GM10847 (cell line): ENCODE results near the gene PIAS2.

Experiments used
- POLR2A ChIP-seq: IDR thresholded peaks from 2 replicates; pipeline ENCODE4 v1.6.1; 2011; ENCODE audit not compliant: insufficient read length; ENCODE audit errors: extremely low read depth

PIAS2 gene

GRCh38 chr18:46859855-46860254 is 57.5 kb downstream of the PIAS2 start:
- no peak for TF ChIP-seq POLR2A

DNA sequence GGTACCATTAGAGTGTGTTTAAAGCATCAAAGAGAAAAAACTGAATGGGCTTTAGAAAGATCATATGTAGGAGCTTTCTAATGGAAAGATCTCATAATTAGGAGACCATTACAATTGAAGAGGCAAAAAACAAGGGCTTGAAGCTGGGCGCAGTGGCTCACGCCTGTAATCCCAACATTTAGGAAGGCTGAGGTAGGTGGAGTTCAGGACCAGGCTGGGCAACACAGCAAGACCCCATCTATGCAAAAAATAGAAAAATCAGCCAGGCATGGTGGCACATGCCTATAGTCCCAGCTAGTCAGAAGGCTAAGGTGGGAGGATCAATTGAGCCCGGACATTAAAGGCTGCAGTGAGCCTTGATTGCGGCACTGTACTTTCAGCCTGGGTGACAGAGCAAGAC is 59.0 kb downstream of the PIAS2 start:
- TF ChIP-seq POLR2A: no peak

- TF ChIP-seq POLR2A: no peak
These were observed 60.3 kb downstream of the PIAS2 start for GRCh38 chr18:46856973-46857372.

- no peak for TF ChIP-seq POLR2A
These were observed 68.3 kb downstream of the PIAS2 start for GRCh38 chr18:46849007-46849406.

- no peak for TF ChIP-seq POLR2A
These were observed 73.9 kb downstream of the PIAS2 start for GRCh38 chr18:46843372-46843771.

- TF ChIP-seq POLR2A: no peak
These were observed 74.7 kb downstream of the PIAS2 start for GRCh38 chr18:46842583-46842982.

GRCh38 chr18:46833899-46834298 is 83.4 kb downstream of the PIAS2 start:
- no peak for TF ChIP-seq POLR2A

DNA sequence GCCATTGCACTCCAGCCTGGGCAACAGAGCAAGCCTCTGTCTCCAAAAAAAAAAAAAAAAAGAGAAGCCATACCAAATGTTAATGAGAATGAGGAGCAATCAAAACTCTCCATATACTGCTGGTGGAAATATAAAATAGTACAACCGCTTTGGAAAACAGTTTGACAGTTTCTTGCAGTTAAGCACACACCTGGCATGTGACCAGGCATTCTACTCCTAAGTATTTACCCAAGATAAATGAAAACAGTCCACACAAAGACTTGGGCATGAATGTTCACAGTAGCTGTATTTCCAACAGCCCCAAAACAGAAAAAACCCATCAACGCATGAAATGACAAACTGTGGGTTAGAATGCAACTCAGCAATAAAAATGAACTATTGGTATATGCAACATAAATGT is 84.5 kb downstream of the PIAS2 start:
- TF ChIP-seq POLR2A: no peak

DNA sequence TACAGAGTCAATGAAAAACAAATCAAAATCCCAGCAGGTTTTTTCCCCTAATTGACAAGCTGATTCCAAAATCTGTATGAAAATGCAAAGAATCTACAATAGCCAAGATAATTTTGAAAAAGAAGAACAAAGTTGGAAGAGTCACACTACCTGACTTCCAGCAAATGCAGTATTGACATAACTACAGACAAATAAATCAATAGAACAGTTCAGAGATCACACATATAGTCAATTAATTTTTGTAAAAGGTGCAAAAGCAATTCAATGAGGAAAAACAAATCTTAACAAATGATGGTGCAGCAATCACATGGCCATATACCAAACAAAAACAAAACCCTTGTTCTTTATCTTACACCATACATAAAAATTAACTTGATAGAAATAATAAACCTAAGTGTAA is 85.9 kb downstream of the PIAS2 start:
- TF ChIP-seq POLR2A: no peak

- TF ChIP-seq POLR2A: no peak
These were observed 86.7 kb downstream of the PIAS2 start for GRCh38 chr18:46830633-46831032.

DNA sequence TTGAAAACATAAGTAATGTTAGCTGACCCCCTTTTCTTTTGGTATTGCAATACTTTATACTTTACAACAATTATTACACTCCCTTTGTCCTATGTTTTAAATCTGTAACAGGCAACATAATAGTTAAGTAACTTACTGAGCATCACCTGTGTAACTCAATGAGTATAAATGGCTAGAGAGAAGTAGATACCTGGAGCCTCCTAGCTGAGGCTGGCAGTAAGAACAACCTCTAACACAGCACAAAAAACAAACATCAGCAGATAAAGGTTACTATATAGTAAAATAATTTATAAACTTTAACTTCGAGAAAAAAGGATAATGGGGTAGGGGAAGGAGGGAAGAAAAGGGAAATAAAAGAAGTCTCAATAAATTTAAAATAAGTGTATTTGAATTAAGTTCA is 87.4 kb downstream of the PIAS2 start:
- no peak for TF ChIP-seq POLR2A

GRCh38 chr18:46829531-46829930 is 87.8 kb downstream of the PIAS2 start:
- TF ChIP-seq POLR2A: no peak

DNA sequence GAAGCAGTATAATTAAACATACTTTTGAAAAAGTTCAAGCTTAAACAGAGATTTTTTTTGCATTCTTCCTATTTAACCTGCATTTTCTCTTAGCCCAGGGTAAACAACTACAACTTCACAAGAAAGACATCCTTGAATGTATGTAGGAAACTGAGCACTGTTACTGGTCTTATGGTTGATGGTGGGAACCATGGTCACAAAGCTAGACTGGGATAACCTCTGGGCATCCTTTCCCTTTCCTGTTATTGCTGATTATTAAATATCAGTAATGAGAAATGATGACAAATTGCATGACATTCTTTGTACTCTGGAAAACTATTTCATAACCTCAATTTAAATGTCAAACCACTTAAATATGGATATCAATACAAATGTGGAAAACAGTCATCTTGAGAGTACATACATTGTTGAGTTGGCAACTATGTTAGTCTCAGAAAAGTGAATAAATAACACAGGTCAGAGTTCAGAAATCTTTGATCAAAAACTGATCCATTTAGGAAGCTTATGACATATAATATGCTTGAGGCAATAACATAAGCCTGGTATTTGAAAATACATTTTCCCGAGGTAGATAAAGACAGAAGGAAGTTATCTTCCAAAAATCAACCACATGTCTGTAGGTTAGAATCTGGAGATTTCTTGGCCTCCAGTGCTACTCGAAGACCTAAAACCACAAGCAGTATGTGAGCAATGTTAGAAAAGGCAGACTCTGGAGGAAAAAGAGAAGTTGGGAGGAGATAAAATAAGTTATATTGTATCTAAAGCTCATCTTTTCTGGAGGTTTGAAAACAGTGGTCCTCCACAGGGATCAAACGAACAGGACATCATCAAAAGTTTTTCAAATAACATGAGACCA is 95.2 kb downstream of the PIAS2 start:
- no peak for TF ChIP-seq POLR2A

GRCh38 chr18:46820863-46821262 is 96.4 kb downstream of the PIAS2 start:
- no peak for TF ChIP-seq POLR2A

- no peak for TF ChIP-seq POLR2A
These were observed 101.6 kb downstream of the PIAS2 start for GRCh38 chr18:46815661-46816060.

DNA sequence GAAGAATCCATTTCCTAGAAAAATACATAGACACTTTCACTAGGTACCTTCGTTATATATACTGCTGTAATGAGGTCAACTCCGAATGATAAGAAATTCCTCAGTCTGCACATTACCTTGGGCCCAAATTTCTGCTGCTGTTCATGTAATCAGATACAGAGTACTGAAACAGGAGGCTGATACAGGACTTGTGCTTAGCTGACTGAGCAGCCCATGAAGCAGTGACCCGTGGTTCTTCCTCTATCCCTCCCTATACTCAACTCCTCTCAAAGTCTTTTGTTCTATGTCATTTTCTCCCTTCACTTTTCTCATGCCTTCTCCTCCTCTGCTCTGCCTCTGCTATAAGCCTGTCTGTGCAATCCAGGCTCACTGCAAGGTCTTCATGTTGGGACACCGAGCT is 102.9 kb downstream of the PIAS2 start:
- no peak for TF ChIP-seq POLR2A

DNA sequence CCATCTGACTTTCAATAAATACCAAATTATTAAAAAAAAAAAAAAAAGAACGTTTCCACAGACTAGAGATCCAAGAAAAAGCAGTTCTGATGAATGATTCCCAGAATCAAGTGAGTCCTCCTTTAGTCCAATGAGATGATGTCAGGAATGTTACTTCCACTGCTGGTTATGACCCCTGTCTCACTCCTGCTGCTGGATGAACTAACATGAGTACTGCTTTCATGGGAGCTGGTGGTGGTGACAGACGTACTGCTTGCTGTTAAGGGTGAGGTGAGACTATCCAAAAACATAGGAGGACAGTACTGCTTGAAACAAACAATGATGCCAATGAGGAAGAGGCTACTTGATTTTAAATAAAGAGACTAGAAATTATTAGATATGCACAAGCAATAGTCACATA is 105.0 kb downstream of the PIAS2 start:
- no peak for TF ChIP-seq POLR2A

GRCh38 chr18:46810481-46811000 is 106.8 kb downstream of the PIAS2 start:
- no peak for TF ChIP-seq POLR2A

DNA sequence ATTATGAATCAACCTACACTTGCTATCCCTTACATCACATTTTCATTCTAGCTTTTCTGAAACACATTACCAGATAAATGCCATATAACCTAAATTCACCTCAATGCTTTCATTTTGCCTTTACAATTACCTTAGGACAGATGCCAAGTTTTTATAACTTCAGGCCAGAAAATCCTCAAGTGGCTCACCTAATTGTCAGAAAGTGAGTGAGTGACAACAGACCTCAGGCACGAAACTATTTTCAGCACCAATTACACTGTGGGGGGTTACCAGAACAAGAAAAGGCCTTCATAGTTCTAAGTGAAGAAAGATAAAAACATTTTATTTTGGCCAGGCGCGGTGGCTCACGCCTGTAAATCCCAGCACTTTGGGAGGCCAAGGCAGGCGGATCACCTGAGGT is 108.2 kb downstream of the PIAS2 start:
- TF ChIP-seq POLR2A: no peak
